Measurements from ENCODE around the gene ANKS1B.

The ANKS1B gene

DNA sequence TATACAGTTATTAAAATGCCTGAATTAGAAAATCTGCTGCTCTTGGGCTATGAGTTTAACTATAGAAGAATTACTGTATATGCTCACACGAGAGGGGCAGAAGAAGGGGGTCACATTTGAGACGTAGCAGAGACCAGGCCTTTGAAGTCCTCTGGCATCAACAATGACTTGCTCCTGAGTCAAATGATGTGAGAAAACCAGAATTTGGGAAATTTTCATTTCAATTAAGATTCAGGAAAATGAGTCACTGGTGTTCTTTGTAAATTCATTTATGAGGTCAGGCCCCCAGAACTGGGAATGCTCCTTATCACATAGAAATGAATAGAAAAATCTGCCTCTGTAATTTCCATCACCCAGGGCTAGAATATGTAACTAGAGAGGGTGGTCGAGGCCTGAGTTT, 1246.7 kb downstream of the ANKS1B start:
- no peak for DNase-seq

DNA sequence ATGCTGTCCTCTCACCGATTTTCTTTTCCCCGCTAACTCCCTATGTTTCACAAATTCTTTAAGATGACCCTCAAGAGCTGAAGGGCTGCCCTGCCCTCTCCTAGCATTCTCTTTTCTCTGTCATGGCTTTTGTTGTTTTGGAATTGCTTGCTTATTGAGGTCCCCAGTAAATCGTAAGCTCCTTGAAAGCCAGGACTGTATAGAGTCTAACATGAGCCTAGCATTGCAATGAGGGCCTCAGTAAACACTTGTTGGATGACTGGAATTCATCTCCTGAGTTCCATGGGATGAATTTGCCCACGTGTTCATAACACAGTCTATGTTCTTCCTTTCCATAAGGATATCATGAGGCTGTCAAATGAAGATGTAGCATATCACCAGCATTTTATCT, 1247.4 kb downstream of the ANKS1B start:
- DNase-seq, result no peak

DNA sequence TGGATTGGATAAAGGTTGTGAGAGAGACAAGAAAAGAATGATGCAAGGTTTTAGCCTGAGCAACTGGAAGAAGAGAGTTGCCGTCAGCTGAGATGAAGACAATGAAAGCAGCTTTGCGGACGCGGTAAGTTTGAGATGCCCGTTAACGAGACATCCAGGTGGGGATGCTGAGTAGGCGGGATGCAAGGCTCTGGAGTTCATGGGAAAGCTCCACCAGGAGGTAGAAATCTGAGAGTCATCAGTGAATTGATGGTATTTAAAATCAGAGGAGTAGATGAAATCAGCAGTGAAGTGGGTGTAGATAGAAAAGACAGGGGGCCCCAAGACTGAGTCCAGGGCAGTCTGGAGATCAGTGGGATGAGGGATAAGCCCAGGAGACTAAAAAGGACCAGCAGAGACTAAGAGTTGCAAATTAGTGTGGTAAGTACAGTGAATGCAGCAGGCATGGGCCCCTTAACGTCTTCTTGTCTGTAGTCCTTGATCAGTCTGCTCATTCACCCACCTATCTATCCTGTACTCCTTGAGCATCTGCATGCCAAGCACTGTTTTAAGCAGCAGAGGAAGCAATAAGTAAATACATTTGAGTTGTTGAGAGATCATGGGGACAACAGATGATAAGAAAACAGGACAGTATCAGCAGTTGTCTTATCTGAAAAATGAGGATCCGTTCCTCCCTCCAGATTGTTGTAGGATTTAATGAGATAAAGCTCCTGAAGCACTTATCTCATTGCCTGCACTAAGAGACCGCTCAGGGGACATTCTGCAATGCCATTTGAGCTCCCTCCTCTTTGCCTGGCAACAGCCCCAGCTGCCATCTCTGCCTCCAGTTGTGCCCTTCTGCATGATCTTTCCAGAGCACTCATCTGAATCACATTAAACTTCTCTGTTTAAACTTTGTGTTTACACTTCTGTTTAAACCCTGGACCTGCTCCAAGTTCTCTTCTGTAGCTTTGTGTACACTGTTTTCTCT, 1248.1 kb downstream of the ANKS1B start:
- no peak for DNase-seq

DNA sequence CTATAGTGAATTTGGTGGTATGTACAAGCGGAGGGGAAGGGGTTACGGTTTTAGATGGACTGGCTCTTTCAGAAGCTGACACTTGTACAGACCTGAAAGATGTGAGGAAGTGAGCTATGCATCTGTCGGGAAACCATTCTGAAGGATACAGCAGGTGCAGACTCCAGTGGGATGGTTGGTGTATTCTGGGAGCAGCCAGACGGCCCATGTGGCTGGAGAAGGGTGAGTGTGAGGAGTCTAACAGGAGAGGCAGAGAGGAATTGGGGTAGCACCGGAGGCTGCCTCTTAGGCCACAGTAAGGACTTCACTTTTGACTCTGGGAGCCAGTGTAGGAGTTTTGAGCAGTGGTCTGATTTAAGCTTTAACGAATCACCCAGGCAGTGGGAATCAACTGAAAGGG, 1248.9 kb downstream of the ANKS1B start:
- no peak for DNase-seq

DNA sequence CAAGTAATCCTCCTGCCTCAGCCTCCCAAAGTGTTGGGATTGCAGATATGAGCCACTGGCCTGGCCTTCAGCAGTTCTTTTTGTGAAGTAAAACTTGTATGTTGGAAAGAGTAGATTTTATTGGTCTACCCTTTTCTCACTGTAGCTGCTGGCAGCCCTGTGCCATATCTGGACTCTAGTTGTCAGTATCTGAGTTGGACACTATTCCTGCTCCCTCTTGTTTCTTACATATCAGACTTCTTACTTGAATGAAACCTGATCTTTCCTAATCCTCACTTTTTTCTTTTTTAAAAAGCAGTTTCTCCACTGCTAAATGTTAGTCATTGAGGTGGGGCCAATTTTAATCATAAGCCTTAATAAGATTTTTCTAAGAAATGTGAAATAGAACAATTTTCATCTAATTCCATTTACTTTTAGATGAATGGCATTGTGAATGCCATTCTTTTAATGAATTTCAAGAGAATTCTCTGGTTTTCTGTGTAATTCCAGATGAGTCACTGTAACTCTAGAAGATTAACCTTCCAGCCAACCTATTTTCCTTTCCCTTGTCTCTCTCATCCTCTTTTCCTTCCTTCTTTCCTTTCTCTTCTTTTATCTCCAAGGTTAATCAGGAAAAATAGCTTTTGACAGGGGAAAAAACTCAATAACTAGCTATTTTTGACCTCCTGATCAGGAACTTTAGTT, 1250.9 kb downstream of the ANKS1B start:
- no peak for DNase-seq

DNA sequence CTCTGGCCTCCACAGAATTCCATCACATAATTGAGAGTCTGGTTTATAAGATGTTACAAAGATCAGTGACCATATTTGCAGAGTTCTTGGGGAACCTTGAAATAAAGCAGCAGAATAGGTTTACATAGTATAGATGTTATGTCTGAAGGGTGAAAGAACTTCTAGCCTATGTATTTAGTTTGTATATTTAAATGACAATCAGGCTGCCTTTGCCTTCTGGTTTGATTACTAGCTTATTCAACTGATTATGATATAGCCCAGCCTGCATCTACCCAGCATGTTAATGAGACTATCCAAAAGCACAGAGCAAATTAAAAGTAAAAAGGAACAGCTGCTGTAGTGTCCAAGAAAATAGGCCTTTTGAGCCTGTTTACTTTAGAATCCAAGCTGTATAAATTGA, 1254.3 kb downstream of the ANKS1B start:
- DNase-seq, result no peak

DNA sequence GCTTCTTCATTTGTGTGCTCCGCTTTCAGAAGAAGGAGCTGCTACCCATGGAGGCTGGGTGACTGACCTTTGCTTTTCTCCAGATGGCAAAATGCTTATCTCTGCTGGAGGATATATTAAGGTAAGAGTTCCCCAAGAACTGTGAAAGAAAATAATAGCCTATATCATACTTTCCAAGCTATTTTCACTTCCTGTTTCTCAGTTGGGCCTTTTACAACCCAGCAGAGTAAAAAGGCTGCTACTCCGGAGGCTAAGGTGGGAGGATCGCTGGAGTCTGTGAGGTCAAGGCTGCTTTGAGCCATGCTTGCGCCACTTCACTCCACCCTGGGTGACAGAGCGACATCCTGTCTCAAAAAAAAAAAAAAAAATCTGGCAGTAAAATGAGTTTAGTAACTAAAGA, 1257.5 kb downstream of the ANKS1B start:
- DNase-seq, result peak; percentile 19

DNA sequence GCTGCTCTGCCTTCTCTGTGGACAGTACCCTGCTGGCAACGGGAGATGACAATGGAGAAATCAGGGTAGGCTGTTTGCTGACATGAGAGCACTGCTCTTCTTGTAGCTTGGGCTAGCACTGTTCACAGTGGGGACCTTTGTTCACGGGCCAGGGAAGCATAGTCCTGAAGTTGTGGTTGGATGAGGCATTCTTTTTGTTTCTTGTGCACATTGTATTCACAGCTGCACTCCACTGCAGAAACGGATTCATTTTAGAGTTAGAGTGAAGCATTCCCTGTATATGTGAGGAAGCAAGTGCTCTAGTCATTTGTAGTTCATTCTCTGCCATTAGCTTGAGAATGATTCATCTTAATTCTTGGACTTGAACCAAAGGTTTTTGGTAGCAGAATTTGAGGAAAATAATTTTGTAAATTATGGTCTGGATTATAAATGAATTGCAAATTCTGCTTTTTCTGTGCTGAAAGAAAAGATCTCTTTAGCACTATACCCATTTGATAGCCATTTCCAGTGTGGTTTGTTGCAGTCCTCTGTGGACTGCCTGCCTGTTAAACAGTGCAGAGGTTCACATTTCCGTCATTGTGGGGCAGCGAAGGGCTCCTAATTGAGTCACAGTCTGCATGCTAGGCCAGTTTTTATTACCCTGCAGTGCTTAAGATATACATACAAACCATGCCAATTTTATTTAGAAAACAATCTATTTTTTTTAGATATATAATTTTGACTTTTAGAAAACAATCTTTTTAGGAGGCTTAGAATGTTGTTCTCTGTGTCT, 1259.1 kb downstream of the ANKS1B start:
- DNase-seq, result no peak

DNA sequence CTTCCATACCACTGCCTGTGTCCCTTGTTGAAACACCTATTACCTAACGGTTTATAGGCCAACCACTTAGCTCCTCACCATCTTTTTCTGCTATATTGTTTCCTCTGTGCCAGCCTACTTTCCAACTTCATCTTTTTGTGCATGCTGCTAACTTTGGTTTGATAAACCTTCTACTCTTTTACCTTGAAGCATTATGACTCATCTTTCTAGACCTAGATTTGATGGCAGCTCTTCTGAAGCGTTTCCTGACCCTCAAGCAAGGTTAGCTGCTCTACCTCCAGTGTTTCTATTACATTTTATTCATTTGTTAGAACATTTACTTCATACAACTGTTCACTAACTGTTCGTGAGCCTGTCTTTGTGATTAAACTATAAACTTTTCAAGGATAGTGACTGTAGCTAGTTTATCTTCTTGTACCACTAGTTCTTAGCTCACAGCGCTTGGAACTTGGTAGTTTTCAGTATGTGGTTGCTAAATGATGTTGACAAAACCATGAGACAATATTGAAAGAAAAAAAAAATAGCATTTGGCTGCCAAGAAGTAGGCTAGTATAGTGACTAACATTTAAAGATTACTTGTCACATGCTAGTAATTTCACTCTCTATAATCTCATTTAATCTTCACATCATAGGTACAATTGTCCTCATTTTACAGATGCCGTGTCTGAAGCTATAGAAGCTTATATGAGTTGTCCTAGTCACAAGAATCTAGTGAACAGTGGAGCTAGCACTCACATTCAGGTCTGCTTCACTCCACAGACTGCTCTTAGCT, 1260.2 kb downstream of the ANKS1B start:
- DNase-seq, result no peak

DNA sequence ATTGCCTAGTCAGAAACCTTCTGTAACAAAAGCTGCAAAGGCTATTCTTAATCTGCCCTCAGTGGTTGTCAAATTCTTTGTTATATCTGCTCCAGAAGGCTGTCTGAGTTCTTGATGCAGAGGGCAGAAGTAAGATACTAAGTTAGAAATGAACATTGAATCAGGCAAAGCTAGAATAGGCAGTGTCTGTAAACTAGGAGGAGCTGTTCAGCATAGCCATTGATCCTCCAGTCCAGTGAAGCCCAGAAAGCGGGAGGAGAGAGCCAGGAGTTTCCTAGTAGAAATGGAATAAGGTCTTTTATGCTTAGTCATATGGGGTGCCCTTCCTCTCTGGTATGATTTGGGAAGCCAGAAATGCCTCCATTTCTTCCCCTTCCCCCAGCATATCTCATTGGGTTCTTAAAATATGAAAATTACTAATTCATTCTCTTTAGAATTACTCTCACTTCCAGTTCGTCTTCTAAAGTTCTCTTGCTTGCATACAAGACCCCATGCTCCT, 1263.5 kb downstream of the ANKS1B start:
- no peak for DNase-seq

DNA sequence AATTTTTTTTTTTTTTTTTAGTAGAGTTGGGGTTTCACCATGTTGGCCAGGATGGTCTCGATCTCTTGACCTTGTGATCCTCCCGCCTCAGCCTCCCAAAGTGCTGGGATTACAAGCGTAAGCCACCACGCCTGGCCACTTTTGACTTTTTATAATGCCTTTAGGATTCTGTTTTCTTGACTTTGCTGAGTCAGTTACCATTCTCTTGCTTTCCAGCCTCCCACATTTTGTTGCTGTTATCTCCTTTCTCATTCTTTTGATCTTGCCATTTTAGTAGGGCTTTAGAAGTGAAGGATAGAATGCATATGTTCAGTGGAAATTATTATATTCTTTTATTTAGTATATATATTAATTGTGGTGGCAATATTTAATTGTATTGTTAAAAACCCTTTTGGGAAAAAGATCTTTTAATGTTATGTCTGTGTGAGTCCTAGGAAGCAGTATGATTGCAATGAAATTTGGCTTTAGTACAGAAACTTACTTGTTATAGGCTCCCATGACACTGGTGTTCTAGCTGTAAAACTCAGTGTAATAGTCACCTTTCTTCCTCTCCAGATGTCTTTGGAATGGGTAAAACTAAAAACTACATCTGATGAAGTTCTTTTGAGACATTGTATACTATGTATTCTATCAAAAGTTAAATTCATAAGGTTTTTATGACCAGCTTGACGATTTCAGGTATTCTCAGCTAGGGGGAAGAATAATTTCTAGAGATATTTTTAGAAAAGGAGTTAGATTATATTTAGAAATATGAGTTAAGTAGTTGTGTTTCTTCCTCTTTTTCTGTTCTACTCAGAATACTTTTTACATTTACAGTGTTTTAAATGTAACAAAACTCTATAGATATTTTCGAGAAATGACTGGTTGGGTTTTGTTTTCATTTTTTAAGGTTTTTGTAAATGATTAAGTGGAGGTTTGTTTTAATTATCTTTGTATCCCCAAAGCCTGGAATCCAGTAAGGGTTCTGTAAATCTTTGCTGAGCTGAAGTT, 1264.9 kb downstream of the ANKS1B start:
- DNase-seq, result no peak

DNA sequence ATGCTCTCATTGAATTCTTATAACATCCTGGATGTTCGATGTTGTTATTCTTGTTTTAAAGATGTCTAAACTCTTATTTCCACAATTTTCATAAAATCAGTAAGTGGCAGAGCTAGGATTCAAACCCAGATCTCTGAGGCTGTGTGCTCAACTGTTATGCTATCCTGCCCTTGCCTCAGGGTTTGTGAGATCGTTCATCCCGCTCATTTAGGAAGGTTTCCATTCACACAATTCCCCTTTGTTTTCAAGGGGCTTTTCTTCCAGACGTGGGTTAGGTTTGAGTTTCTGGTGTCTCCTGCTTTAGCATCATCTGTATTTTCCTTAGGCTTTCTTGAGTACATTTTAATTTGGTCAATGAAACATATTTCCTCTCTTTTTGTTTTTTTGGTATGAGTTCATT, 1270.3 kb downstream of the ANKS1B start:
- DNase-seq, result no peak

DNA sequence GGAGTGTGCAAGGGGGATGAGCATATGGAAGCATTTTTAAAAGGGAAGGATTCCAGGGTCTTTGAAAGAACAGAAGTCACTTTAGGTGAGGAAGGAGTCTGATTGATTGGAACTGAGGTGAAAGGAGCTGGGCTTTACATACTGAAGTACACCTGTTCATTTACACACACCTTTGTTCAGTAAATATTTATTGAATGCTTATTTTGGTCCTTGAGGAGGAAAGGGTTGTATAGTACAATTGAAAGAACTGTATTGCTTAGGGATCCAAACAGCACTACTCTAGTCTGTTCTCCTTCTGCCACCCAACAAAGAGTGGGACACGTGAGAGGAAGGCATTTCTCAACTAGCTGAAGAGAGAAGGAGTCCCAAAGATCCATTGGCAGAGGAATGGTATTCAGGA, 1275.7 kb downstream of the ANKS1B start:
- no peak for DNase-seq

DNA sequence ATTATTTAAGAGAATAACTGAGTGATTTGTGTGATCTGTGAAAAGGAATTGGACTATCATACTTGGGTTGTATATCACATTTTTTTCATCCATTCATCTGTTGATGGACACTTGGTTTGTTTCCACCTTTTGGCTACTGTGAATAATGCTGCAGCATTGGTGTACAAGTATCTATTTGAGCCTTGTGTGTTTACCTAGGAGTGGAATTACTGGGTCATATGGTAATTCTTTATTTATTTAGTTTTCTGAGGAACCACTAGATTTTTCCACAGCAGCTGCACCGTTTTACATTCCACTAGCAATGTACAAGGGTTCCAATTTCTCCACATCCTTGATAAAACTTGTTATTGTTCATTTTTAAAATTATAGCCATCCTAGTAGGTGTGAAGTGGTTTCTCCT, 1283.6 kb downstream of the ANKS1B start:
- no peak for DNase-seq

DNA sequence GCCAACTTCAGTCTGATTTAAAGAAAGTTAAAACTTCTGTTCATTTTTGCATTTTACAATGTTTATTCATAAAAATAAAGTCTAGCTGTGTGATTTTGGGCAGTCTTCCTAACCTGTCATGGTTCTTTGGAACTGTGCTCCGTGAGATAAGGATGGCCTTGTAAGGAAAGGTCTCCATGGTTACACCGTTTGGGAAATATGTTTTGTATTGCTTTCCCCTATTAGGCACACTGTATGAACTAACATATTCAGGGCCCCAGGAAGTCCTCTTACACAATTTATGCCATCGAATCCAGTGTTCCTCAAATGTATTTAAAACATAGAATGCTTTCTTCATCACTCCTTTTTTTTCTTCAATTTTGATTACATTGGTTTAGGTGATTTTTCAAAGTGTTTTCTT, 1285.2 kb downstream of the ANKS1B start:
- DNase-seq, result no peak

DNA sequence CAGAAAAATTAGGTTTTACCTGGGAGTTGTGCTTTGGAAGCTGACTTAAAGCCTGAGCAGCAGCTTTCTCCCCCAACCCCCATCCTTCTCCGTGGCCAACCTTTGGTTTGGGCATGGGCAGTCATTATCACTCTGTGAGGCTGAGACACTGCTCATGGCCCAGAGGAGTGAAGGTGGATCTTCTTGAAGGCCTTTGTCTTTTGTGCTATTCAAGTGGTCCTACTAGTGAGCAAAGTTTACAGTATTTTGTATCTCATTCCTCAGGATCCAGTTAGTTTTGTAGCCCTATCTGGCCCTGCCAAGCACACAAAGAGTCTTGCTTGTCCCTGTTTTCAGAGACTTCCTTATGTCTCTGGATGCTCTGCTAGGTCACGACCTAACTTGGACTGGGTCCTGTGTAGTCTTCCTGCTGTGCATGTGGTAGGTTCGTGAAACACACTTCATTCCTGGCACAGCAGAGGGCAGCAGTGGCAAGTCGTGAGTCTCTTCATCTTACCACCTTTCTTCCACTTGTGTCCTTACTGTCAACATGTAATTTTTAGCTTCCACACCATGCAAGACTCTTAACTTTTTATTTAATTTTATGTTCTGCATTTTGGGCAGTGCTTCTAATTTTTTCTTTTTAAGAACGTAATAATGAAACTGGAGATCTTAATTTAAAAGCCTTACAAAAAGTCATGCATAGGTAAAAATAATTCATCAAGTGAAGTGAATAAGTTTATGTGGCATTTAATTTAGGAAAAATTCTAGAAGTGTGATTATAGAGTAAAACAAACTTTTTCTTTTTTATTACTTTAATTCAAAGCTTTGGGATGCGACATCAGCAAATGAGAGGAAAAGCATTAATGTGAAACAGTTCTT, 1285.9 kb downstream of the ANKS1B start:
- DNase-seq, result no peak

DNA sequence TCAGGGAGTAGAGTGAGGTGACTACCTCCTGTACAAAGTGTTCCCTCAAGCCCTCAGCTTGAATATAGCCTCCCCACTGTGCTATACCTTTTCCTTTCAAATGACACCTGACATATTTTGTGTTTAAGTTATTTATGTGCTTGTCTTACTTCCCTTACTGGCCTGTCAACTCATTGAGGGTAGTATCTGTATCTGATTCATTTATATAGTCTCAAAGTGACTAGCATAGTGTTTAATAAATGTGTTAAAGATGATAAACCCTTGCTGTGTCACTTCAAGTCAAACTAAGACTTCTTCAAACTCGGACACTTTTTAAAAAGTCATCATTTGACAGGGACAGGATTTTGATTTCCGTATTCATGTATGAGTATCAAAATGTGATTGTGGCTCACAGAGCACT, 1287.5 kb downstream of the ANKS1B start:
- no peak for DNase-seq

DNA sequence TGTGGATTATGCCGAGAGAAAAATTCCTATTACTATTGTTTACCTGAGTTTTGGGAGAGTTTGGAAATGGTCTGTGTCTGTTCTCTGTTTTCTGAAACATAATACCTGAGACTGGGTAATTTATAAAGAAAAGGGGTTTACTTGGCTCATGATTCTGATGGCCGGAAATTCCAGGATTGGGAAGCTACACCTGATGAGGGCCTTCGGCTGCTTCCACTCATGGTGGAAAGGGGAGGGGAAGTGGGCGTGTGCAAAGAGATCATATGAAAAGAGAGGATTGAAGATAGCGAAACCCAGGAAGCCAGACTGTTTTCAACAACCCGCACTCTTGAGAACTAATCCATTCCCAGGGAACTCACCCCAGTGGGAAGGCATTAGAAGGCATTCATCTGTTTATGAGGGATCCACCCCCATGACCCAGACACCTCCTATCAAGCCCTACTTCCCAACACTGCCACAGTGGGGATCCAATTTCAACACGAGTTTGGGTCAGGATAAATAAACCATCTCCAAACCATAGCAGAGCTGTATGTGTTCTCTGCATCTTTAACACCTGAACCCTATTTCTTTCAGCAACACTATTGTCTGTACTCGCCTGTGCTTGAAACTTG, 1288.6 kb downstream of the ANKS1B start:
- DNase-seq, result no peak

DNA sequence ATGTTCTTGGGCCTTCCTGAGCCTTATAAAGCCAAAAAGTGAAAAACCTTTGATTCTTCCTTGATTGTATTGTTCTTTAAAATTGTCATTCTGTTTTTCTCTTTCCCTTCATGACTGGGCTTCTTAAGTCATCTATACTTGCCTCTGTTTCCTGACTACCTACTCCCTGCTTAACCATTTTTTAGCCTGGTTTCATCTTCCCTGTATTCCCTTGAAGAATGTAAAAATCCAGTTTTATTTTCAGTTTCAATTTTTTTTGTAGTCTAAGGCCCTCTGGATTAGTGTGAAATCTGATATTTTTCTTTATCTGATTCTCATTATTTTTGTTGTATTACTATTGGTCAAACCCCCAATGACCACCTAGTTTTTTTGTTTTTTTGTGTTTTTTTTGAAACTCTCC, 1293.4 kb downstream of the ANKS1B start:
- no peak for DNase-seq

DNA sequence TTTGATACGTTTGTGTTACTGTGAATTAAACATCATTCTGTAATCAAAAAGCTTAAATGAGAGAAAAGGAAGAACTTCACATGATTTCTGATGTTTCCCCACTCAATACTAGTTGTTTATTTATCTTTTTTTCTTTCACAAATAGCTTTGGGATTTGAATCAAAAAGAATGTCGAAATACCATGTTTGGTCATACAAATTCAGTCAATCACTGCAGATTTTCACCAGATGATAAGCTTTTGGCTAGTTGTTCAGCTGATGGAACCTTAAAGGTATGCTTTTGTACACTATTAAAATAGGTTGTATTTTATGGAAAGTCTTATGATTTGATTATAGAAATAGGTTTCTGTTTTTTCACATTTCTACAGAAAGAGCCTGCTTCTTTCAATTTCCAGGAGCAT, 1298.1 kb downstream of the ANKS1B start:
- no peak for DNase-seq

Data from SIG-M5 (cell line).